Immature natural killer cell (primary cell): ENCODE data around the gene KERA. TPM values are rescaled to one million over a fixed set of nuclear protein-coding genes. Genes with fewer than 3 reads are reported as not detected.

Source experiments
- DNase-seq, 3 donors: peaks; one replicate each; pipeline ENCODE4 v3.0.0; 2022; ENCODE audit warnings: mixed read lengths in 1 of 3
- H3K27ac Mint-ChIP-seq, 6 donors: one replicate each; pipeline ENCODE4 v1.8.0; 2020; ENCODE audit warnings: mixed read lengths in 6 of 6, mild to moderate bottlenecking in 5 of 6, inconsistent platforms in 4 of 6, moderate library complexity in 3 of 6
- H3K27me3 Mint-ChIP-seq, 3 donors: one replicate each; pipeline ENCODE4 v1.8.0; 2020 to 2021; ENCODE audit warnings: low read depth in 3 of 3, mild to moderate bottlenecking in 3 of 3, mixed read lengths in 3 of 3, moderate library complexity in 3 of 3, inconsistent platforms in 1 of 3
- H3K36me3 Mint-ChIP-seq, 3 donors: one replicate each; pipeline ENCODE4 v1.8.0; 2020; ENCODE audit warnings: mixed read lengths in 3 of 3, inconsistent platforms in 2 of 3, mild to moderate bottlenecking in 2 of 3
- H3K4me1 Mint-ChIP-seq, 2 donors: one replicate each; pipeline ENCODE4 v1.8.0; 2020; ENCODE audit warnings: inconsistent platforms in 2 of 2, mild to moderate bottlenecking in 2 of 2, mixed read lengths in 2 of 2, moderate library complexity in 1 of 2
- H3K4me3 Mint-ChIP-seq, 5 donors: one replicate each; pipeline ENCODE4 v1.8.0; 2020; ENCODE audit warnings: mild to moderate bottlenecking in 5 of 5, mixed read lengths in 5 of 5, inconsistent platforms in 3 of 5, moderate library complexity in 3 of 5
- H3K9me3 Mint-ChIP-seq, 6 donors: one replicate each; pipeline ENCODE4 v1.8.0; 2020; ENCODE audit warnings: mild to moderate bottlenecking in 6 of 6, mixed read lengths in 6 of 6, inconsistent platforms in 4 of 6, moderate library complexity in 3 of 6
- polyA plus RNA-seq, 3 donors: library from polyadenylated mRNA; unstranded; fragments of 300-500 nt; fragmentation: Illumina TruSeq; gene quantifications; one replicate each; pipeline ENCODE4 v1.2.3, GENCODE V29; 2021

KERA gene, protein sequence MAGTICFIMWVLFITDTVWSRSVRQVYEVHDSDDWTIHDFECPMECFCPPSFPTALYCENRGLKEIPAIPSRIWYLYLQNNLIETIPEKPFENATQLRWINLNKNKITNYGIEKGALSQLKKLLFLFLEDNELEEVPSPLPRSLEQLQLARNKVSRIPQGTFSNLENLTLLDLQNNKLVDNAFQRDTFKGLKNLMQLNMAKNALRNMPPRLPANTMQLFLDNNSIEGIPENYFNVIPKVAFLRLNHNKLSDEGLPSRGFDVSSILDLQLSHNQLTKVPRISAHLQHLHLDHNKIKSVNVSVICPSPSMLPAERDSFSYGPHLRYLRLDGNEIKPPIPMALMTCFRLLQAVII
- polyA plus RNA-seq: not detected

DNA sequence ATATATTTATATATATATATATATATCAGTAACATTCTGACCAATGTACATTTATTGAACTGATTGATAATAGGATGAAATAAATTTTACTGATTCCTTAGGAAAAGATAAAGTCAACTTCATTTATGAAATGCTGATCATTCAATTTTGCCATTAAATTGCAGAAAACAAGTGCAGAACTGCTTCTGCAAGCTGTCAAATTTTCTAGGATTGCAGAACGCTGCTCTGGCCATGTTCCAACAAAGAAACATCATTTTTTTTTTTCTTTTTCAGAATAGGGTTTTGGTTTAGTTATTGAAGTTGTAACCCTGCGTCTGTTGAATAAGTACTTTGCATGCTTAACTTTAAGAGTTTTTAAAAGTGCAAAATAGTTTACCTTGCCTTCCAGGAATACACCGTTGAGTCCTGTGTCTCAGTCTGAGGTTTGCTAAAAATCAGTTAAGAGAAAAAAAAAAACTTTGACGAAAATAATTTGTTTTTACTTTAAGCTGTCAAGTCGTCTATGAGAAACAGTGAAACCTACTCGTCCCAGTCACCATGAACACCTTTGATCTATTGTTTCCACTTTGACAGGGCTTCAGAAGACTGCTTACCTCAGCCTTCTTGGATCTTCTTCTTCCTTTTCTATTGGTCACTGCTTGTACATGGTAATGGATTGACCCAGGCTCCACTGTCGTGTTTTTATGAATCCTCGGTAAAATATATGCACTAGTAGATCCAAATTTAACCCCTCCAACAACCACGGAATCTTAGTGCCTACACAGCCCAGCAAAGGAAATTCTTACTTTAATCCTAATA lies at the start of gene KERA:
KERA (minus strand) TSS at position 657 of the 798 bp plus-strand sequence. CDS start 1,743 bp downstream, outside the sequence.
- Mint-ChIP-seq H3K4me1 (no peaks in the 10 kb centered on the region), H3K9me3 (no peaks in the 10 kb centered on the region), H3K27me3 (peaks cover 0 to 1% (median 0%) of the 10 kb centered on the region in 3 donors), H3K27ac (no peak within 1 kb of the TSS), H3K36me3 (no peaks in the 10 kb centered on the region), H3K4me3 (no peak within 1 kb of the TSS)
- no peak for DNase-seq

DNA sequence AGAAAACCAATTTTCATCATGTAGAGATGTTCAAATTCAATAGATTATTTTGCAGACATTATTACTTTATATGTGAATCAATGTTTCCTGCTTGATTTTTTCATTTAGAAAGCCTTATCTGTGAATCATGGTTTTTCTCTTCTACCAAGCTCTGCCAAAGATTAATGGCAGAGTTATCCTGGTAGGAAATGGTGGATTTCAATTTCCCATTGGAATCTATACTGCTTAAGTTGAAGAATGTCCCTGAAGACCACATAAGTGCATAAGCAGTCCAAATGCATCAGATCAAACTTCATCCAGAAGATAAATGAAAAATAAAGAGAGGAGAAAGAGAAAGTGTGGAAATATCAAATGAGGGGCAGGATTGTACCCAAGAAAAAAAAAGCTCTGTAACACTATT lies 48.5 kb upstream of the KERA start:
- peaks cover 0 to 2% (median 0%) of the 10 kb centered on the region in 3 donors for H3K27me3 Mint-ChIP-seq
- no peak overlapping the region for H3K27ac Mint-ChIP-seq
- H3K36me3 Mint-ChIP-seq: no peaks in the 10 kb centered on the region
- no peak for DNase-seq
- no peaks in the 10 kb centered on the region for H3K4me1 Mint-ChIP-seq
- H3K4me3 Mint-ChIP-seq: no peak overlapping the region
- peaks cover 0 to 4% (median 0%) of the 10 kb centered on the region in 6 donors for H3K9me3 Mint-ChIP-seq

DNA sequence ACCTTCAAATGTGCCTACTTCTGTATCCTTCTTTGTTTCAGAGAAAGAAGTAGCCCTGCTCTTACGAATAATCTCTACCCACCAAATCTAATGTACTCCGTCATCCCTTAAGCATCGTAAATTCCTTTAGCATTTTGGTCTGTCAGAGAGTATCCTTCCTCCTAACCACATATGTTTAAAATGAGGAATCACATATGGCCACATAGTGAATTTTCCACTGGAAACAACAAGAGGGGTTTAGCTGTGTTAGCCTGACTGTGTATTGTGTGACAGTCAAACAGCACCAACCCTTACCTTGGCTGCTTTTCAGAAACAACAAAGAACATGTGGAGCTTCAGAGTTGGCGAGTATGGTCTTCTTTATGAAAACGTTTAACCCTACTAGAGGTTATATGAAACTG lies 48.0 kb upstream of the KERA start:
- H3K9me3 Mint-ChIP-seq: peaks cover 0 to 4% (median 0%) of the 10 kb centered on the region in 6 donors
- peaks cover 0 to 2% (median 0%) of the 10 kb centered on the region in 3 donors for H3K27me3 Mint-ChIP-seq
- no peak overlapping the region for H3K4me3 Mint-ChIP-seq
- no peaks in the 10 kb centered on the region for H3K36me3 Mint-ChIP-seq
- H3K4me1 Mint-ChIP-seq: no peaks in the 10 kb centered on the region
- no peak for DNase-seq
- no peak overlapping the region for H3K27ac Mint-ChIP-seq

DNA sequence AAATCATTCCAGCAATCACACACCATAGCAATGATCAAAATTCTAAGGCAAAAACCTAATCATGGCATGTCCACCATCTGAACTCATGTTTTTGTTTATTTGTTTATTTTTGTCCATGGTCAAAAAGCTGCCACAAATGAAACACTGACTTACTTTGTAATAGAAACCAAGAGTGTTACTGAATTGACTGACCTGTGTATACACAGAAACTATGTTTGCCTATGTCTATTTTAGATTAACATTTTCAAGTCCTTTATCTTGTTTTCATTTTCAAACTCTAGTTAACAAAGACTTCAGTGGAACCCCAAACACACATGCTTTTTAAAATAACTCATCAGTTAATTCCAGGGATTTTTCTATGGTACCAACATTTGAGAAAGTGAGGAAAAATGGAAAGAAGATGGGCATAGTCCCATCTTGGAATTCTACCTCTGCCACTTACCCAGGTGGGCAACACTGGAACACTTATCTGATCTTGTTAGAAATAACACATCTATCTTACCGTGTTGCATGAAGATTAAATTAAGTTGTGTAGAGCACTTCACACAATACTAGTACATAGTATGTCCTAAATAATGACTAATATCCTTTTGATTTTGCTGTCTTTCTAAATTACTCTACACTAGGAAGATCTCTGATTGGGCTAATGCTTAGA lies 47.1 kb upstream of the KERA start:
- Mint-ChIP-seq H3K4me3 (no peak overlapping the region), H3K36me3 (no peaks in the 10 kb centered on the region), H3K27ac (no peak overlapping the region), H3K9me3 (peaks cover 0 to 4% (median 0%) of the 10 kb centered on the region in 6 donors), H3K4me1 (no peaks in the 10 kb centered on the region), H3K27me3 (peaks cover 0 to 2% (median 0%) of the 10 kb centered on the region in 3 donors)
- no peak for DNase-seq

DNA sequence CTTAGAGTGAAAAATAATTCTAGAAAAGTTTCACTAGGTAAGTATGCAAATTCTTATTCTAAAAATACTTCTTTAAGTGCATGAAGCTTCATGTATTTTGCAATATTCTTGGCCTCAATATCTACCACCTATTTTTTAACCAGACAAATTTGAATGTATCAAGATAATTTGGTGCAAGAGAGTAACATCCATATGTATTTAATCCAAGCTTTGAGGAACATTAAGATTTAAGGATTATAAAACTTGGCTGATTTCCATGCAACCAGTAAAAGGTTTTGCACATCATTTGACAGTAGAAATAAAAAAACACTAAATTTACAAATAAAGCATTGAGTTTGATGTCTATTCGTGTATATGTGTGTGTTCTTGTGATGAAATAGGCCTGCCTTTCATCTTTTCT lies 45.8 kb upstream of the KERA start:
- no peak for DNase-seq
- Mint-ChIP-seq H3K36me3 (no peaks in the 10 kb centered on the region), H3K27ac (no peak overlapping the region), H3K27me3 (peaks cover 0 to 2% (median 0%) of the 10 kb centered on the region in 3 donors), H3K9me3 (peaks cover 0 to 4% (median 0%) of the 10 kb centered on the region in 6 donors), H3K4me3 (no peak overlapping the region), H3K4me1 (no peaks in the 10 kb centered on the region)

DNA sequence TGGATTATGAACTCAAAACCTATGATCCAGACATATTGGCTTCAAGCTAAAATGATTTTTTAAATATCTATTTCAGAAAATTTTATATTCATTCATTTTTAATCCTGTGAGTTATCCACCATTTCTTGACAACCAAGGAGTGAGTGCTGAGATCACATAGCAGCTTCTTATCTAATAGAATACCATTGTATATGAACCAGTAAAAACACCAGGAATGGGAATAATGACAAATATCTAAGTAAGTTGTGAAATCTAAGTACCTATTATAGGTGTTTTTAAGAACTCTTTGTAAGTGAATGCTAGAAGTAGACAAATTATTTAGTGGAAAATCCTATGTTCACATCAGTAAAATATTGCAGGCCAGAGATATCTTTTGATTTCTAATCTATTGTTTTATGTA lies 45.3 kb upstream of the KERA start:
- no peak for DNase-seq
- H3K9me3 Mint-ChIP-seq: peaks cover 0 to 3% (median 0%) of the 10 kb centered on the region in 6 donors
- no peak overlapping the region for H3K27ac Mint-ChIP-seq
- no peaks in the 10 kb centered on the region for H3K4me1 Mint-ChIP-seq
- H3K4me3 Mint-ChIP-seq: no peak overlapping the region
- H3K27me3 Mint-ChIP-seq: peaks cover 0 to 2% (median 0%) of the 10 kb centered on the region in 3 donors
- no peaks in the 10 kb centered on the region for H3K36me3 Mint-ChIP-seq

DNA sequence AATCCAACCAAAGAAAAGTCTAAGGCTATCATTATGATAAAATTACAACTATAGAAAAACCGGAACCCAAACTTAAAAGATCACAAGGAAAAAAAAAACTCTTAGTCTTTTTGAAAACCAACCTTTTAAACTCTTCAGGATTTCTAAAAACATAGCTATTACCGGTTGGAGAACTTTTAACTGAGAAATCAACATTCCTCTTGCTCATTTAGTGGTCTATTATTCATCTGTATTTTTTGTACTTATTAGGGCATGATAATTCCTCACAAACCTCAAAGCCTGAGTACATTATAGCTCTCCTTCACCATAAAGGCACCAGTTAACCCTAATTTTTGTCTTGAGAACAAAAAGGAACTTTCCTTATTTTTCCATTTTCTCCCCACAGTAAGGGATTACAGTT lies 43.1 kb upstream of the KERA start:
- Mint-ChIP-seq H3K9me3 (no peaks in the 10 kb centered on the region), H3K4me3 (no peak overlapping the region), H3K27ac (no peak overlapping the region), H3K36me3 (no peaks in the 10 kb centered on the region), H3K4me1 (no peaks in the 10 kb centered on the region), H3K27me3 (no peaks in the 10 kb centered on the region)
- DNase-seq: no peak

DNA sequence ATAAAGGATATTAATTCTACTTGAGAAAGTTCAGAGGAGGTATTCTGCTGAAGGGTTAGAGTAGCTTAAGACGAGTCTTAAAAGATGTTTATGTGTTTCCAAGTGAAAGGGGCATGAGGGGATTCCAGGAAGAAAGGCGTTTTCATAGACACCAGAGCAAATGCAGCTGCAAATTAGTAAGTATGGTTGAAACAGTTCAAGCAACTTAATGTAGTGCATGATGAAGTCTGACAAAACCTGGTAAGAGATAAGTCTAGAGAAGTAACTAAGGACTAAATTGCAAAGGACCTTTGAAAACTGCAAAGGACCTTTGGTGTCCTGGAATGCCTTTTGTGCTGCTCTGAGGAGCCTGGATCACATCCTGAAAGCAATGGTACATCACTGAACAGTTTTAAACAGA lies 42.0 kb upstream of the KERA start:
- H3K9me3 Mint-ChIP-seq: no peaks in the 10 kb centered on the region
- no peak overlapping the region for H3K27ac Mint-ChIP-seq
- H3K27me3 Mint-ChIP-seq: no peaks in the 10 kb centered on the region
- DNase-seq: no peak
- no peaks in the 10 kb centered on the region for H3K4me1 Mint-ChIP-seq
- no peak overlapping the region for H3K4me3 Mint-ChIP-seq
- H3K36me3 Mint-ChIP-seq: no peaks in the 10 kb centered on the region

DNA sequence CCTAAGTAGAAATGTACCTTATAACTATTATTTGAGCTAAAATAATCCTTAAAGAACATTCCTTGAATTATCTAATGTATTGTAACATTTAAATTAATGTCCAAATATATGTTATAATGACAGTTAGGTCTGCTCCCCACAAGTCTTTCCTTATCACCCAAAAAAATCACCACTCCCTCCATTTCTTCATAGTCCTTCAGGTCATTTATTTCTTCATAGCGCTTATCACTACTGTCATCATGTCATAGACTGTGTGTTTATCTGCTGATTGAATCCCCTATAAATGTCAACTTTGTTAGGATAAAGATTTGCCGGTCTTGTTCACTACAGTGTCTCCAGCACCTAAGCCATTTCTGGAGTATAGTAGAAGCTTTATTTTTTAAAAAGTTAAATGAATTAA lies 41.5 kb upstream of the KERA start:
- H3K9me3 Mint-ChIP-seq: peaks cover 0 to 2% (median 0%) of the 10 kb centered on the region in 6 donors
- H3K4me3 Mint-ChIP-seq: no peak overlapping the region
- no peaks in the 10 kb centered on the region for H3K4me1 Mint-ChIP-seq
- no peak for DNase-seq
- H3K27ac Mint-ChIP-seq: no peak overlapping the region
- no peaks in the 10 kb centered on the region for H3K36me3 Mint-ChIP-seq
- peaks cover 0 to 3% (median 0%) of the 10 kb centered on the region in 3 donors for H3K27me3 Mint-ChIP-seq

DNA sequence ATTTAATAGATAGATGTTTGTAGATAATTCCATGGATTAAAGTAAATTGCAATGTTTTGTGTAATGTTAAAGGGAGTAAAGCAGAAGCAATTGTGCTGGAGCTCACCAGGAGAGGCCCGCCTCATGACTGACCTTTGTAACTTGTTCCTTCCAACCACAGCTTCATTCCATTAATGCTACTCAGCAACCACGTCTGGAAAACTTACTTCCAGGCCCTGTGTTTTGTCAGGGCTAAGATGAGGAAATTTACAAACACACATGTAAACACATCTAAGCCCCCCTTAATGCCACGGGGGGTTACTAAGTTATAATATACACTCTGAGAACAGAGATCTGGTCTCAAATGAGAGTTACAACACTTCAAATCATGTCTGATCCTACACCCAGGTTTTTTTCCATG lies 41.1 kb upstream of the KERA start:
- Mint-ChIP-seq H3K27ac (no peak overlapping the region), H3K9me3 (peaks cover 0 to 3% (median 0%) of the 10 kb centered on the region in 6 donors), H3K4me1 (no peaks in the 10 kb centered on the region), H3K27me3 (peaks cover 0 to 3% (median 0%) of the 10 kb centered on the region in 3 donors), H3K4me3 (no peak overlapping the region), H3K36me3 (no peaks in the 10 kb centered on the region)
- no peak for DNase-seq

DNA sequence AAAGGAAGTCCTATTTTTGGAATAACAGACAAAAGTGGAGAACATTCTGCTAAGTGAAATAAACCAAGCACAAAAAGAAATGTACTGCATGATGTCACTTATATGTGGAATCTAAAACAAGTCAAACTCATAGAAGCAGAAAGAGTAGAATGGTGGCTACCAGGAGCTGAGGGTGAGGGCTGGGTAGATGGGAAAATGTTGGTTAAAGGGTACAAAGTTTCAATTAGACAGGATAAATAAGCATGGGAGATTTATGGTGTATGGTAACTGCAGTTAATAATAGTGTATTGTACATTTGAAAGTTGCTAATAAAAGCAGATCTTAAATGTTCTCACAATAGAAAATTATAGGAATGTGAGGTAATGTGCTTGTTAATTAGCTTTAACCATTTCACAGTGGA lies 40.6 kb upstream of the KERA start:
- no peaks in the 10 kb centered on the region for H3K4me1 Mint-ChIP-seq
- no peaks in the 10 kb centered on the region for H3K36me3 Mint-ChIP-seq
- no peak for DNase-seq
- H3K27ac Mint-ChIP-seq: no peak overlapping the region
- H3K9me3 Mint-ChIP-seq: peaks cover 0 to 3% (median 0%) of the 10 kb centered on the region in 6 donors
- H3K27me3 Mint-ChIP-seq: peaks cover 0 to 3% (median 0%) of the 10 kb centered on the region in 3 donors
- H3K4me3 Mint-ChIP-seq: no peak overlapping the region

DNA sequence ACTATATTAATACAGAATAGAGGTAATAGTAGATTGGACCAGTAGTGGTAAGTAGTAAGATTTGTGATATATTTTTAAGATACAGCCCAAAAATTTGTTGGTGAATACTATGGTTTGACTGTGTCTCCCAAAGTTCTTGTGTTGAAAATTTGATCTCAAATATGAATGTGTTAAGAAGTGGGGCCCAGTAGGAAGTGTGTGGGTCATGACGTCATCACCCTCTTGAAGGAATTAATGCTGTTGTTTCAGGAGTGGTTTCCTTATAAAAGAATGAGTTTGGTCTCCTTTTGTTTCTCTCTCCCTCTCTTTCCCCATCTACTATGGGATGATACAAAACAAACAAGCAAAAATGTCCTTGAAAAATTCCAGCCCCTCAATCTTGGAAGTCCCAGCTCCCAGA lies 37.1 kb upstream of the KERA start:
- H3K4me3 Mint-ChIP-seq: no peak overlapping the region
- H3K27ac Mint-ChIP-seq: no peak overlapping the region
- H3K27me3 Mint-ChIP-seq: peaks cover 0 to 3% (median 0%) of the 10 kb centered on the region in 3 donors
- H3K36me3 Mint-ChIP-seq: no peaks in the 10 kb centered on the region
- H3K9me3 Mint-ChIP-seq: peaks cover 8 to 12% (median 10%) of the 10 kb centered on the region in 6 donors
- H3K4me1 Mint-ChIP-seq: no peaks in the 10 kb centered on the region
- no peak for DNase-seq

DNA sequence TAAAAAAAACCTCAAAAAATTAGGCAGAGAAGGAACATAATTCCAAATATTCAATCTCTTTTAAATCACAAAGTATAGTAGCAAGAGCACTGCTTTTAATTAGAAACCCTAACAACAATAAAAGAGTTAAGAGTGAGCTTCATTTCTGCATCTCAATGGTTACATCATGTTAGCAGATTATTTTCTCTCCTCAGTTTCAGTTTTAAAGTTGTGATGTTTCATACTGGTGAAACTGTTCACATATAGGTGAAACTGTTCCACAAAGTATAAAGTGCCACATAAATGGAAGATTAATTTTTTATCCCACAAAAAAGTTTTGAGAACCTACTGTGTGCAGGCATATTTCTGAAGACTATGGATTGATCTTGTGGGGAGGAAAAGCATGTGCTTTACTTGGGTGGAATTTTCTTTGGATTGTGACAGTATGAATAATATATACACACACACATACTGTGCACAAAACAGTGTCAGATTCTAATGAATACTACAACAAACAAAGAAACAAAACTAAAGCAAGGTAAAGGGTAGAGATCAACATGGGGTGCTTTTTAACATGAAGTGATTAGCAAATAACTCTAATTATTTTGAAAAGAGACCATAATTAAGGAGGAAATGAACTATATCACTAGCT lies 36.3 kb upstream of the KERA start:
- Mint-ChIP-seq H3K27me3 (peaks cover 0 to 3% (median 0%) of the 10 kb centered on the region in 3 donors), H3K27ac (no peak overlapping the region), H3K4me3 (no peak overlapping the region), H3K4me1 (no peaks in the 10 kb centered on the region), H3K36me3 (no peaks in the 10 kb centered on the region), H3K9me3 (peaks cover 11 to 20% (median 17%) of the 10 kb centered on the region in 6 donors)
- DNase-seq: no peak
